CD14-positive monocyte (primary cell): ENCODE data around the gene MRPL49. TPM values are rescaled to one million over a fixed set of nuclear protein-coding genes. Genes with fewer than 3 reads are reported as not detected.

ENCODE experiments used
- DNase-seq, 3 donors: peaks; one replicate each; pipeline ENCODE4 v3.0.0-alpha.2; 2011 to 2022
- H2AFZ ChIP-seq: 2 replicates; pipeline ENCODE4 v1.6.0; 2012; ENCODE audit warnings: mild to moderate bottlenecking, low read depth, low read length, inconsistent platforms; ENCODE audit not compliant: insufficient read depth, poor library complexity, severe bottlenecking
- H3K27ac ChIP-seq, 2 donors: 1 replicate in 1 of 2; 2 replicates in 1 of 2; pipeline ENCODE4 v1.5.1; 2012 to 2013; ENCODE audit warnings: low read length in 2 of 2, control low read depth in 1 of 2, inconsistent platforms in 1 of 2, low read depth in 1 of 2, mild to moderate bottlenecking in 1 of 2
- H3K27me3 ChIP-seq, 2 donors: one replicate each; pipeline versions ENCODE4 v1.6.0 to v1.6.1; 2011 to 2013; ENCODE audit warnings: low read length in 2 of 2; ENCODE audit not compliant: control insufficient read depth in 2 of 2, insufficient read depth in 2 of 2
- H3K36me3 ChIP-seq, 2 donors: replicated peaks in 1 of 2; 1 replicate in 1 of 2; 2 replicates in 1 of 2; pipeline versions ENCODE4 v1.5.1 to v1.6.1; 2012 to 2013; ENCODE audit warnings: low read length in 2 of 2, control low read depth in 1 of 2, inconsistent platforms in 1 of 2, mild to moderate bottlenecking in 1 of 2; ENCODE audit not compliant: insufficient read depth in 2 of 2, control insufficient read depth in 1 of 2
- H3K4me1 ChIP-seq, 2 donors: 1 replicate in 1 of 2; 2 replicates in 1 of 2; pipeline versions ENCODE4 v1.5.1 to v1.6.1; 2012 to 2013; ENCODE audit warnings: low read length in 2 of 2, control low read depth in 1 of 2, inconsistent platforms in 1 of 2, mild to moderate bottlenecking in 1 of 2, moderate library complexity in 1 of 2; ENCODE audit not compliant: insufficient read depth in 2 of 2, control insufficient read depth in 1 of 2
- H3K4me2 ChIP-seq: replicated peaks from 2 replicates; pipeline ENCODE3; 2012; ENCODE audit warnings: low read length, moderate library complexity, mild to moderate bottlenecking; ENCODE audit not compliant: poor library complexity, severe bottlenecking; ENCODE audit errors: extremely low read depth
- H3K4me3 ChIP-seq, 3 experiments: fragments of 200-600 bp in 1 of 3; sonication (generic) in 1 of 3; replicated peaks in 1 of 3; 1 replicate in 2 of 3; 2 replicates in 1 of 3; pipeline ENCODE4 v1.5.1; 2011 to 2013; ENCODE audit warnings: low read length in 3 of 3, mild to moderate bottlenecking in 3 of 3, control low read depth in 2 of 3, low read depth in 2 of 3, inconsistent platforms in 1 of 3, moderate library complexity in 1 of 3
- H3K79me2 ChIP-seq: 2 replicates; pipeline ENCODE4 v1.6.0; 2012; ENCODE audit warnings: mild to moderate bottlenecking, control low read depth, inconsistent platforms, low read length, moderate library complexity; ENCODE audit not compliant: insufficient read depth
- H3K9ac ChIP-seq: 2 replicates; pipeline ENCODE4 v1.6.0; 2017; ENCODE audit warnings: low read length, mild to moderate bottlenecking; ENCODE audit not compliant: insufficient read depth, poor library complexity, severe bottlenecking
- H3K9me3 ChIP-seq, 2 donors: replicated peaks in 1 of 2; 1 replicate in 1 of 2; 2 replicates in 1 of 2; pipeline versions ENCODE4 v1.5.1 to v1.6.1; 2012 to 2013; ENCODE audit warnings: low read length in 2 of 2, control low read depth in 1 of 2; ENCODE audit not compliant: control insufficient read depth in 1 of 2, insufficient read depth in 1 of 2
- H4K20me1 ChIP-seq: 2 replicates; pipeline ENCODE4 v1.6.0; 2012; ENCODE audit warnings: mild to moderate bottlenecking, low read length, control low read depth, moderate library complexity; ENCODE audit not compliant: insufficient read depth
- H3K27ac Mint-ChIP-seq, 7 donors: one replicate each; pipeline ENCODE4 v1.8.0; 2020; ENCODE audit warnings: mild to moderate bottlenecking in 7 of 7, mixed read lengths in 7 of 7, moderate library complexity in 6 of 7, inconsistent platforms in 2 of 7
- H3K27me3 Mint-ChIP-seq, 3 donors: one replicate each; pipeline ENCODE4 v1.8.0; 2021 to 2022; ENCODE audit warnings: low read depth in 3 of 3, mild to moderate bottlenecking in 3 of 3, mixed read lengths in 3 of 3, moderate library complexity in 3 of 3, inconsistent platforms in 1 of 3
- H3K36me3 Mint-ChIP-seq, 2 donors: one replicate each; pipeline ENCODE4 v1.8.0; 2020; ENCODE audit warnings: mixed read lengths in 2 of 2, inconsistent platforms in 1 of 2, mild to moderate bottlenecking in 1 of 2
- H3K4me1 Mint-ChIP-seq: one replicate; pipeline ENCODE4 v1.8.0; 2020; ENCODE audit warnings: mild to moderate bottlenecking, mixed read lengths
- H3K4me3 Mint-ChIP-seq, 2 donors: one replicate each; pipeline ENCODE4 v1.8.0; 2020; ENCODE audit warnings: mild to moderate bottlenecking in 2 of 2, mixed read lengths in 2 of 2, moderate library complexity in 1 of 2
- H3K9me3 Mint-ChIP-seq, 7 donors: one replicate each; pipeline ENCODE4 v1.8.0; 2020 to 2022; ENCODE audit warnings: mixed read lengths in 7 of 7, mild to moderate bottlenecking in 6 of 7, moderate library complexity in 6 of 7, inconsistent platforms in 2 of 7
- CTCF ChIP-seq: fragments of 200-600 bp; IDR thresholded peaks from one replicate; pipeline ENCODE4 v1.8.0; 2022; ENCODE audit warnings: antibody characterized with exemption, mild to moderate bottlenecking
- WGBS: methylation state at CpG from one replicate; pipeline ENCODE4 v1.1.5; 2013; ENCODE audit warnings: missing lambda C conversion rate; ENCODE audit not compliant: insufficient coverage; 5-methylcytosine and 5-hydroxymethylcytosine counted together
- intact Hi-C, 2 donors: fragments of 100-400 bp; cut with micrococcal nuclease; formaldehyde crosslinking; loops; one replicate each; pipeline versions ENCODE4 v1.15.0 to v1.15.1; 2023
- polyA plus RNA-seq, 3 donors: library from polyadenylated mRNA; depleted of rRNA in 1 of 3; unstranded in 2 of 3; stranded (reverse) in 1 of 3; fragments of 300-500 nt in 2 of 3; fragments of >200 nt in 1 of 3; fragmentation: Illumina TruSeq in 2 of 3; gene quantifications; 1 replicate in 2 of 3; 2 replicates in 1 of 3; pipeline ENCODE4 v1.2.3, GENCODE V29; 2012 to 2021

Gene MRPL49
- polyA plus RNA-seq, 3 donors = 19.8 to 33.9 (median 32.7) TPM

GRCh38 chr11:65113839-65114238 is 8.3 kb upstream of the MRPL49 start:
- Histone ChIP-seq H4K20me1 (peaks cover 36% of the 10 kb centered on the region), H2AFZ (no peak overlapping the region), H3K36me3 (peaks cover 17 to 20% of the 10 kb centered on the region in 2 donors), H3K9ac (no peak overlapping the region), H3K4me1 (peaks cover 38 to 54% of the 10 kb centered on the region in 2 donors), H3K4me2 (no peak overlapping the region), H3K79me2 (peaks cover 16% of the 10 kb centered on the region), H3K27ac (no peak overlapping the region), H3K27me3 (peaks cover 0 to 15% of the 10 kb centered on the region in 2 donors), H3K9me3 (no peaks in the 10 kb centered on the region), H3K4me3 (no peak overlapping the region)
- 84% methylated on average over 4 of the region's 6 CpGs for WGBS
- Mint-ChIP-seq H3K27ac (no peak overlapping the region), H3K9me3 (peaks cover 0 to 6% (median 0%) of the 10 kb centered on the region in 7 donors), H3K27me3 (peaks cover 13 to 22% (median 15%) of the 10 kb centered on the region in 3 donors), H3K4me1 (peaks cover 47% of the 10 kb centered on the region), H3K36me3 (peaks cover 27 to 30% of the 10 kb centered on the region in 2 donors), H3K4me3 (peak overlapping the region in 1 of 2 donors; percentile 76)
- no peak for TF ChIP-seq CTCF
- no peak for DNase-seq
- intact Hi-C loops = loop anchor here in 1 of 2 donors (5.0 kb wide), 2 partner anchors 68 to 102 kb away; partner anchors contain the start of genes ARL2 and CAPN1

DNA sequence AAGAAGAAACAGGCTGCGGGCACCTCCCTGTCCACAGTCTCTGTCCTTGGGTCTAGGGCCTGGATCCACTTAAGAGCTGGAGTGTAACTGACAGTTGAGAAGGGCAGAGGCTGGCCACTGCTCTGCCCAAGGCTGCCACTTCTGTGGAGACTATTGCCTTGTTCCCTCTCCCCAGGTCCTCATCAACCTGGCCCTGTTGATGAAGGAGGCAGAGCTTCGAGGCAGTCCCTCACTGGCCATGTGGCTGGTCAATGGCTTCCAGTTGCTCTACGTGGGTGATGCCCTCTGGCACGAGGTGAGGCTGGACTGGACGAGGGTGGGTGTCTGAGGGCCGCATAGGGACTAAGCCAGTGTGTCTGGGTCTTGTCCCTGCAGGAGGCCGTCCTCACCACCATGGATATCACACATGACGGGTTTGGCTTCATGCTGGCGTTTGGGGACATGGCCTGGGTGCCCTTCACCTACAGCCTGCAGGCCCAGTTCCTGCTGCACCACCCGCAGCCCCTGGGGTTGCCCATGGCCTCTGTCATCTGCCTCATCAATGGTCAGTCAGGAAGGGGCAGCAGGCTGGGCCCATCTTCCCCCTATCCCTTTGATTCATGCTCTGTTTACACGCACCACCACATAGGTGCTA is 7.5 kb upstream of the MRPL49 start:
- no peak for DNase-seq
- H3K4me1 Mint-ChIP-seq = peaks cover 49% of the 10 kb centered on the region
- peaks cover 25 to 30% of the 10 kb centered on the region in 2 donors for H3K36me3 Mint-ChIP-seq
- H3K27ac ChIP-seq = no peak overlapping the region
- peaks cover 38 to 54% of the 10 kb centered on the region in 2 donors for H3K4me1 ChIP-seq
- H3K4me3 ChIP-seq = no peak overlapping the region
- no peak overlapping the region for H3K4me2 ChIP-seq
- peaks cover 36% of the 10 kb centered on the region for H4K20me1 ChIP-seq
- peaks cover 0 to 6% (median 0%) of the 10 kb centered on the region in 7 donors for H3K9me3 Mint-ChIP-seq
- H2AFZ ChIP-seq = no peak overlapping the region
- peaks cover 15 to 20% of the 10 kb centered on the region in 2 donors for H3K36me3 ChIP-seq
- peak overlapping the region in 1 of 7 donors; percentile 35 for H3K27ac Mint-ChIP-seq
- WGBS = 94% methylated on average over 9 of the region's 11 CpGs
- peaks cover 13 to 22% (median 15%) of the 10 kb centered on the region in 3 donors for H3K27me3 Mint-ChIP-seq
- H3K9me3 ChIP-seq = no peaks in the 10 kb centered on the region
- peaks cover 0 to 15% of the 10 kb centered on the region in 2 donors for H3K27me3 ChIP-seq
- H3K4me3 Mint-ChIP-seq = no peak overlapping the region
- H3K79me2 ChIP-seq = peaks cover 18% of the 10 kb centered on the region
- intact Hi-C loops = loop anchor here in 1 of 2 donors (5.0 kb wide), 2 partner anchors 68 to 102 kb away; partner anchors contain the start of genes ARL2 and CAPN1
- no peak overlapping the region for H3K9ac ChIP-seq
- TF ChIP-seq CTCF = no peak
